ENCODE results near the gene SNX25.

SNX25 gene

DNA sequence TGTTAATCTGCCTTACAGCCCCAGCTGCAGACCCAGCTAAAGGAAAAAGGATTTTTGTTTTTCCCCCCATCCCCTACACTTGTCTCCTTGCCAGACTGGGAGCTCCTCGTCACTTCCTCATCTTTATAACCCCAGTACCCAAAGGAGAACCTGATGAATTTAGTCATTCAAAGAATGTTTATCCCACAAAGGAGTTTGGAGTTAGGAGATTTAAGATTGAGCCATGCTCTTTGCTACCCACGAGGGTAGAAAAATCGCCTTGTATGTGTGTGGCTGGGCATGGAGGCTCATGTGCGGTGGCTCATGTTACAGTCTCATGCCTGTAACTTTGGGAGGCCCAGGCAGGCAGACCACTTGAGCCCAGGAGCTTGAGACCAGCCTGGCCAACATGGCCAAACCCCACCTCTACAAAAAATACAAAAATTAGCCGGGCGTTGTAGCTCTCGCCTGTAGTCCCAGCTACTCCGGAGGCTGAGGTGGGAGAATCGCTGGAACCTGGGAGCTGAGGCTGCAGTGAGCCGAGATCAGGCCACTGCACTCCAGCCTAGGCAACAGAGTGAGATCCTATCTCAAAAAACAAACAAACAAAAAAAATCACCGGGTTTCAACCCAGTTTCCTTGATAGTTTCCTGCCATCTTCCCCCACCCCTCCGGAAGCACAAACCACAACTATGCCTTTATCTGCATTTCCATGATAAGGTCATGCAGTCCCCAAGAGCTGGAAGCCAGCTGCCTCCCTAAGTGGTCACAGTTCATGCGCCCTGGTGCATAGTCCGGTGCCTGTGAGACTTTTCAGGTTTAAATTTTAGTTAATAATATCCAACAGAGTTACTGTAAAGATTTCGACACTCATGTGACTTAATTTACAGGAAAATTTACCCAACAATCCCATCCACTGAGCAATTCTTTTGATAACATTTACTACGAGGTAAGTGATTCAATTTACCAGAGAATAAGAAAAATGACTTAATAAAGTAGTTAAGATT lies 7.1 kb upstream of the SNX25 start (continued):
- TF ChIP-seq REST (tag by site-specific recombination; IDR thresholded peaks at IDR 0.05) = no peak
- TF ChIP-seq KLF17 (tag by site-specific recombination; IDR thresholded peaks at IDR 0.05) = 0 out of 2 replicates have a peak, but pooled peaks have one; percentile 15
- peak; percentile 74 for TF ChIP-seq ZNF398 (tag by site-specific recombination; IDR thresholded peaks at IDR 0.05)

DNA sequence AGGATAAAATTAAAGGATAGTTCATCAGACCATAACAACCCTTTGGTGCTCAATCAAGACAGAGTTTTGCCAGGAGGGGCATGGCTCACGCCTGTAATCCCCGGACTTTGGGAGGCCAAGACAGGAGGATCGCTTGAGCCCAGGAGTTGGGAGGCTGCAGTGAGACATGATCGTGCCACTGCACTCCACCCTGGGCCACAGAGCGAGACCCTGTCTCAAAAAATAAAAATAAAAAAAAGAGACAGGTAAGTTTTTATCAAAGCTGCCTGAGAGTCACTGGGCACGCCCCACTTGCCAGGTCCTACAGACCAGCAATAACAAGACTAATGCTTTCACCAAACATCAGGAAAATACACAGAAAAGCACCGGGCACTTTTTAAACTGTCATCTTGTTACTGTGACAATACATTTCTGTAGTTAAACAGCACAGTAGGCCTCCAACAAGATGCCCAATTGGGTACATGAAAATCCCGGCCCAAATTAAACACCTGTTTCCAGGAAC lies 6.4 kb upstream of the SNX25 start:
- H3K4me3 ChIP-seq (ENCODE audit: low read depth, low read length) = peak overlapping the region; percentile 54
- peak overlapping the region; percentile 90 for H3K27ac ChIP-seq (ENCODE audit: extremely low read depth, low read depth, low read length)
- POLR2A ChIA-PET = interaction anchor here (1.0 kb wide), 1 partner anchor 193 kb away, joined by 3 read pairs; the partner anchor contains the start of gene ANKRD37
- CTCF ChIA-PET = interaction anchor here (0.7 kb wide), 1 partner anchor 152 kb away, joined by 3 read pairs; no protein-coding TSS in a partner anchor
- no peaks in the 10 kb centered on the region; a peak in 1 of 3 replicates for H3K36me3 ChIP-seq (ENCODE audit: control insufficient read depth in 2 of 2, insufficient read depth in 1 of 2, low read length in 2 of 2)
- TF ChIP-seq ZNF335 (tag by site-specific recombination; conservative IDR thresholded peaks at IDR 0.05) = peak; percentile 74; the same call in 1 of the 2 replicates
- no peak for TF ChIP-seq SP7 (tag by site-specific recombination; IDR thresholded peaks at IDR 0.05)
- TF ChIP-seq SCRT2 (tag by site-specific recombination; IDR thresholded peaks at IDR 0.05) = peak; percentile 56; the same call in 1 of the 2 replicates
- no peak for TF ChIP-seq ZNF202 (tag by site-specific recombination; IDR thresholded peaks at IDR 0.05; ENCODE audit: borderline replicate concordance)
- no peaks in the 10 kb centered on the region for H3K9me3 ChIP-seq (ENCODE audit: control insufficient read depth, insufficient read depth, low read depth, low read length)
- peaks cover 9% of the 10 kb centered on the region; the same call in 1 of the 2 replicates for H3K4me1 ChIP-seq (ENCODE audit: control insufficient read depth, insufficient read depth, low read length)

DNA sequence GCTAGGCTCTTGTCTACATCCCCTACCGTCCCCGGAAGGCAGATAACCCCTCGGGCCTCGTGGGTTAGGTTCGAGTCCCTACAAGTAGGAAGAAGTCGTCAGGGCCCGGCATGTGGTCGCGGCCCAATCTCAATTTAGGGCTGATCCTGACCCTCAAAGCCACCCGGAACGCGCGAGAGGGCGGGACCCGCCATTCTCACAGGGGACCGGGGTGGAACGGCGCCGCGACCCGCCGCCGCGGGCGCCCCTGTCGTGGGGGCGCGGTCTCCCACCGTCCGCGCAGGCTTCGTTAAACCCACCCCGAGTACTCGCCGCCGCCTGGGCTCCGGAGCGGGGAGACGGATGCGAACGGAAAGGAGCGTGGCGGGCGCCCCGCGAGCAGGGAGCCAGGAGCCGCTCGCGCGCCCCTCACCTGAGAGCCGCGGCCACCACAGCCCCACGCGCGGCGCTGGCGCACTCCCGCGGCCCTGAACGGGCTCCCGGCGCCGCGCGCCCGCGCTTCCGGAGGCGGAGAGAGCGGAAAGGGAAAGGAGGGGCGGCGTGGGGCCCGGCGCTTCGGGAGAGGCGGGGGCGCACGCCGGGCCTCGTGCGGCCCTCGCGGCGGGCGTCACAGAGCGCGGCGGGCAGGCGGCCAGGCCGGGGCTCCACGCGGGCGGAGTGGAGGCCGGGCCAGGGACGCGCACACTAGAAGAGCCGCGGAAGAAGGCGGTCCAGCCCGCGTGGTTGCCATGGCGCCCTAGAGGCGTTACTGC lies 5.7 kb upstream of the SNX25 start, which contains the start of gene CFAP97:
Gene CFAP97, minus strand, starts transcription at position 515 of the 752 bp plus-strand sequence. CDS start 12,804 bp downstream, outside the sequence.
- CTCF ChIA-PET = interaction anchor here (0.7 kb wide), 1 partner anchor 152 kb away, joined by 3 read pairs; no protein-coding TSS in a partner anchor
- POLR2A ChIA-PET = no interaction called here
- peak within 1 kb of the TSS; percentile 90 for H3K27ac ChIP-seq (ENCODE audit: extremely low read depth, low read depth, low read length)
- peak; percentile 19; the same call in 1 of the 2 replicates for TF ChIP-seq ZEB2 (tag by site-specific recombination; IDR thresholded peaks at IDR 0.05)
- TF ChIP-seq KLF9 (tag by site-specific recombination; IDR thresholded peaks at IDR 0.05; ENCODE audit: low read depth) = peak; percentile 41; the same call in 1 of the 2 replicates
- peak; percentile 48 for TF ChIP-seq GLIS2 (tag by site-specific recombination; IDR thresholded peaks at IDR 0.05)
- TF ChIP-seq ZNF114 (tag by site-specific recombination; IDR thresholded peaks at IDR 0.05) = no peak
- TF ChIP-seq ZNF335 (tag by site-specific recombination; conservative IDR thresholded peaks at IDR 0.05) = peak; percentile 10
- TF ChIP-seq, protein P1, sequence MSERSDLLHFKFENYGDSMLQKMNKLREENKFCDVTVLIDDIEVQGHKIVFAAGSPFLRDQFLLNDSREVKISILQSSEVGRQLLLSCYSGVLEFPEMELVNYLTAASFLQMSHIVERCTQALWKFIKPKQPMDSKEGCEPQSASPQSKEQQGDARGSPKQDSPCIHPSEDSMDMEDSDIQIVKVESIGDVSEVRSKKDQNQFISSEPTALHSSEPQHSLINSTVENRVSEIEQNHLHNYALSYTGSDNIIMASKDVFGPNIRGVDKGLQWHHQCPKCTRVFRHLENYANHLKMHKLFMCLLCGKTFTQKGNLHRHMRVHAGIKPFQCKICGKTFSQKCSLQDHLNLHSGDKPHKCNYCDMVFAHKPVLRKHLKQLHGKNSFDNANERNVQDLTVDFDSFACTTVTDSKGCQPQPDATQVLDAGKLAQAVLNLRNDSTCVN (tag by site-specific recombination; optimal IDR thresholded peaks at IDR 0.05) = peak; percentile 83
- TF ChIP-seq ZNF341 (tag by site-specific recombination; IDR thresholded peaks at IDR 0.05; ENCODE audit: low read depth) = peak; percentile 28
- 0 out of 2 replicates have a peak, but pooled peaks have one; percentile 21 for TF ChIP-seq ZNF777 (tag by site-specific recombination; IDR thresholded peaks at IDR 0.05; ENCODE audit: borderline replicate concordance)
- TF ChIP-seq ZNF398 (tag by site-specific recombination; IDR thresholded peaks at IDR 0.05) = 0 out of 2 replicates have a peak, but pooled peaks have one; percentile 22
- no peak for TF ChIP-seq ZNF23 (tag by site-specific recombination; IDR thresholded peaks at IDR 0.05; ENCODE audit: borderline replicate concordance)

More for the DNA sequence above, 5.7 kb upstream of the SNX25 start, which contains the start of gene CFAP97:
- Histone ChIP-seq H3K4me1 (ENCODE audit: control insufficient read depth, insufficient read depth, low read length) (peaks cover 9% of the 10 kb centered on the region; the same call in 1 of the 2 replicates), H3K4me3 (ENCODE audit: low read depth, low read length) (peak within 1 kb of the TSS; percentile 54), H3K9me3 (ENCODE audit: control insufficient read depth, insufficient read depth, low read depth, low read length) (no peaks in the 10 kb centered on the region), H3K36me3 (ENCODE audit: control insufficient read depth in 2 of 2, insufficient read depth in 1 of 2, low read length in 2 of 2) (no peaks in the 10 kb centered on the region; a peak in 1 of 3 replicates)
